GM19025 (cell line): ENCODE data around the gene RGS12.

Experiments
- ATAC-seq: cut with Tn5 transposase; IDR thresholded peaks from one replicate; pipeline ENCODE4 v1.9.1; 2021; ENCODE audit warnings: mild to moderate bottlenecking, low read depth, moderate library complexity; ENCODE audit not compliant: unreplicated experiment

The RGS12 gene

GRCh38 chr4:3307891-3308575, 15.2 kb downstream of the RGS12 start:
- ATAC-seq: no peak

GRCh38 chr4:3308691-3309090, 15.9 kb downstream of the RGS12 start:
- no peak for ATAC-seq

GRCh38 chr4:3310301-3311094, 17.7 kb downstream of the RGS12 start:
- ATAC-seq: no peak

GRCh38 chr4:3311095-3311372, 18.2 kb downstream of the RGS12 start:
- ATAC-seq: no peak

- ATAC-seq: no peak
These were observed 18.8 kb downstream of the RGS12 start for GRCh38 chr4:3311489-3312171.

GRCh38 chr4:3312362-3312761, 19.5 kb downstream of the RGS12 start:
- ATAC-seq: no peak

- no peak for ATAC-seq
These were observed 20.3 kb downstream of the RGS12 start for GRCh38 chr4:3313139-3313538.

GRCh38 chr4:3313556-3314228, 20.9 kb downstream of the RGS12 start:
- no peak for ATAC-seq

- ATAC-seq: no peak
These were observed 22.0 kb downstream of the RGS12 start for GRCh38 chr4:3314706-3315260.

- ATAC-seq: no peak
These were observed 22.7 kb downstream of the RGS12 start for GRCh38 chr4:3315566-3315965.

- no peak for ATAC-seq
These were observed 23.3 kb downstream of the RGS12 start for GRCh38 chr4:3316146-3316545.

GRCh38 chr4:3317011-3317655, 24.3 kb downstream of the RGS12 start:
- no peak for ATAC-seq

- no peak for ATAC-seq
These were observed 24.9 kb downstream of the RGS12 start for GRCh38 chr4:3317656-3318211.

GRCh38 chr4:3318561-3319021, 25.8 kb downstream of the RGS12 start:
- ATAC-seq: no peak

- ATAC-seq: no peak
These were observed 27.7 kb downstream of the RGS12 start for GRCh38 chr4:3320361-3321023.

GRCh38 chr4:3321295-3321889, 28.6 kb downstream of the RGS12 start:
- ATAC-seq: no peak

GRCh38 chr4:3322059-3322550, 29.3 kb downstream of the RGS12 start:
- no peak for ATAC-seq

- ATAC-seq: no peak
These were observed 30.3 kb downstream of the RGS12 start for GRCh38 chr4:3323071-3323481.
